Activated CD8-positive, alpha-beta T cell treated with anti-CD3 and anti-CD28 coated beads, Interleukin-2, amount 10 ng/mL, durations not matched to agents 7 days and 5 days (primary cell): ENCODE results near the gene CCDC57. TPM values are rescaled to one million over a fixed set of nuclear protein-coding genes. Genes with fewer than 3 reads are reported as not detected.

Experiments
- ATAC-seq: fragments of 150-1000 bp; cut with Tn5 transposase; one replicate; pipeline ENCODE4 v1.10.0; 2021; ENCODE audit warnings: moderate library complexity
- CTCF ChIA-PET: fragments of 350-600 bp; sonication (Branson Sonifier 250); formaldehyde crosslinking; loops from one replicate; lab custom pipeline; 2021; ENCODE audit warnings: antibody characterized with exemption; lab: Charles Lee
- POLR2A ChIA-PET: fragments of 350-600 bp; sonication (Branson Sonifier 250); formaldehyde crosslinking; loops from one replicate; lab custom pipeline; 2021; ENCODE audit warnings: antibody characterized with exemption; lab: Charles Lee
- DNase-seq: peaks from one replicate; pipeline ENCODE4 v3.0.0-alpha.2; 2020
- H3K27ac Mint-ChIP-seq: one replicate; pipeline ENCODE4 v1.8.0; 2021; ENCODE audit warnings: mild to moderate bottlenecking, mixed read lengths
- H3K27me3 Mint-ChIP-seq: one replicate; pipeline ENCODE4 v1.8.0; 2021; ENCODE audit warnings: low read depth, mixed read lengths
- H3K36me3 Mint-ChIP-seq: one replicate; pipeline ENCODE4 v1.8.0; 2021; ENCODE audit warnings: low read depth, mixed read lengths
- H3K4me1 Mint-ChIP-seq: one replicate; pipeline ENCODE4 v1.8.0; 2021; ENCODE audit warnings: low read depth, mixed read lengths
- H3K4me3 Mint-ChIP-seq: one replicate; pipeline ENCODE4 v1.8.0; 2021; ENCODE audit warnings: mild to moderate bottlenecking, mixed read lengths
- H3K9me3 Mint-ChIP-seq: one replicate; pipeline ENCODE4 v1.8.0; 2022; ENCODE audit warnings: mixed read lengths; ENCODE audit not compliant: insufficient read depth
- total RNA-seq, 2 experiments: library from RNA; stranded (reverse); gene quantifications; one replicate each; pipeline ENCODE4 v1.2.3, GENCODE V29; 2021

Gene CCDC57
- total RNA-seq, 2 experiments from 2014 or later, result 78.3 to 84.7 TPM

DNA sequence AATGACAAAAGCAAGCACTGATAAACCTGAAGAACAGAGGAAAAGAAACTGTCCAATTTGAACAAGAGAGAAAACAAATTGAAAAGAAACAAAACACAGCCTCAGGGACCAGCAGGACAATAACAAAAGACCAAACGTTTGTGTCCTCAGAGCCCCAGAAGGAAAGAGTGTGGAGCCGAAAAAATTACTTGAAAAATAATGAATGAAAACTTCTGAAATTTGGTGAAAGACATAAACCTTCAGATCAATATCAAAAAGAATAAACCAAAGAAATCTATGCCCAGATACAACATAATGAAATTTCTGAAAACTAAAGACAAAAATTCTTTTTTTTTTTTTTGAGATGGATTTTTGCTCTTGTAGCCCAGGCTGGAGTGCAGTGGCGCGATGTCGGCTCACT is 45.6 kb downstream of the CCDC57 start:
- no peak for DNase-seq
- ChIA-PET POLR2A (no interaction called here), CTCF (interaction anchor here (0.6 kb wide), 1 partner anchor 21 kb away, joined by 3 read pairs; no protein-coding TSS in a partner anchor)
- Mint-ChIP-seq H3K27ac (no peak overlapping the region), H3K4me1 (peaks cover 8% of the 10 kb centered on the region), H3K36me3 (peaks cover 33% of the 10 kb centered on the region), H3K4me3 (no peak overlapping the region), H3K9me3 (no peaks in the 10 kb centered on the region), H3K27me3 (no peaks in the 10 kb centered on the region)
- no peak for ATAC-seq

GRCh38 chr17:82164853-82165252 is 47.8 kb downstream of the CCDC57 start:
- peaks cover 6% of the 10 kb centered on the region for H3K4me1 Mint-ChIP-seq
- H3K27ac Mint-ChIP-seq, result no peak overlapping the region
- no peak for DNase-seq
- H3K36me3 Mint-ChIP-seq, result peaks cover 26% of the 10 kb centered on the region
- no peaks in the 10 kb centered on the region for H3K27me3 Mint-ChIP-seq
- ChIA-PET POLR2A (no interaction called here), CTCF (interaction anchor here (1.2 to 1.4 kb wide), 2 partner anchors 10 to 126 kb away, joined by 3 to 4 read pairs; no protein-coding TSS in a partner anchor)
- no peaks in the 10 kb centered on the region for H3K9me3 Mint-ChIP-seq
- no peak for ATAC-seq
- no peak overlapping the region for H3K4me3 Mint-ChIP-seq

DNA sequence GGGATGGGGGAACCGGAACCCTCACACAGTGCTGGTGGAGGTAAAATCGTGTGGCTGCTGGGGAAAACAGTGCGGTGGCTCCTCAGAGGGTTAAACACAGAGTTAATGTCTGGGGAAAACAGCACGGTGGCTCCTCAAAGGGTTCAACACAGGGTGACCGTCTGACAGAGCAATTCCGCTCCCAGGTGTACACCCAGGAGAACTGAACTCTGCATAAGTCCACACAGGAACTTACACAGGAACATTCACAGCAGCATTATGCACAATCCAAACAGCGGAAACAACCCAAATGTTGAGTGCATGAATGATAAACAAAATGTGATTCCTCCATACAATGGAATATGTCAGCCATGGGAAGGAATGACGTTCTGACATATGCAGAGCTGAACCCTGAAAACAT is 51.4 kb downstream of the CCDC57 start:
- ChIA-PET CTCF (no interaction called here), POLR2A (interaction anchor here (0.6 kb wide), 1 partner anchor 40 kb away, joined by 3 read pairs; no protein-coding TSS in a partner anchor)
- ATAC-seq (no peak), DNase-seq (no peak)
- Mint-ChIP-seq H3K27me3 (no peaks in the 10 kb centered on the region), H3K36me3 (peaks cover 13% of the 10 kb centered on the region), H3K4me3 (no peak overlapping the region), H3K9me3 (no peaks in the 10 kb centered on the region), H3K27ac (peak overlapping the region; percentile 54), H3K4me1 (no peaks in the 10 kb centered on the region)

GRCh38 chr17:82160075-82160474 is 52.6 kb downstream of the CCDC57 start:
- H3K4me1 Mint-ChIP-seq, result no peaks in the 10 kb centered on the region
- DNase-seq, result no peak
- ChIA-PET POLR2A (no interaction called here), CTCF (no interaction called here)
- no peak overlapping the region for H3K4me3 Mint-ChIP-seq
- no peak overlapping the region for H3K27ac Mint-ChIP-seq
- ATAC-seq, result no peak
- no peaks in the 10 kb centered on the region for H3K27me3 Mint-ChIP-seq
- H3K36me3 Mint-ChIP-seq, result peaks cover 10% of the 10 kb centered on the region
- H3K9me3 Mint-ChIP-seq, result no peaks in the 10 kb centered on the region

DNA sequence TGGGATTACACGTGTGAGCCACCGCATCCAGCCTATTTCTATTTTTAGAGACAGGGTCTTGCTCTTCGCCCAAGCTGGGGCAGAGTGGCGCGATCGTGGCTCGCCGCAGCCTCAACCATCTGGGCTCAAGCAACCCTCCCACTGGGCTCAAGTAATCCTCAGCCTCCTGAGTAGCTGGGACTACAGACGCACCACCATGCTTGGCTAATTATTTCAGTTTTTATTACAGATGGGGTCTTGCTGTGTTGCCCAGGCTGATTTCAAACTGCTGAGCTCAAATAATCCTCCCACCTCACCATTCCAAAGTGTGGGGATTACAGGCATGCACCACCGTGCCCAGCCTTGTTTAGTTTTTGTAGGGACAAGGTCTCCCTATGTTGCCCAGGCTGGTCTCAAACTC is 53.8 kb downstream of the CCDC57 start:
- ChIA-PET POLR2A (no interaction called here), CTCF (interaction anchor here (2.6 kb wide), 1 partner anchor 129 kb away, joined by 11 read pairs; no protein-coding TSS in a partner anchor)
- Mint-ChIP-seq H3K4me1 (peaks cover under 1% of the 10 kb centered on the region), H3K27ac (no peak overlapping the region), H3K27me3 (no peaks in the 10 kb centered on the region), H3K36me3 (peaks cover 9% of the 10 kb centered on the region), H3K9me3 (no peaks in the 10 kb centered on the region), H3K4me3 (no peak overlapping the region)
- DNase-seq (no peak), ATAC-seq (no peak)

GRCh38 chr17:82157046-82158035 is 55.3 kb downstream of the CCDC57 start:
- Mint-ChIP-seq H3K36me3 (peaks cover 12% of the 10 kb centered on the region), H3K27me3 (no peaks in the 10 kb centered on the region), H3K4me3 (no peak overlapping the region), H3K9me3 (no peaks in the 10 kb centered on the region), H3K27ac (no peak overlapping the region), H3K4me1 (peaks cover 4% of the 10 kb centered on the region)
- POLR2A ChIA-PET, result interaction anchor here (0.8 to 1.3 kb wide), 2 partner anchors 31 to 94 kb away, joined by 3 read pairs; no protein-coding TSS in a partner anchor
- no peak for ATAC-seq
- CTCF ChIA-PET, result interaction anchor here (2.6 kb wide), 1 partner anchor 127 kb away, joined by 11 read pairs; no protein-coding TSS in a partner anchor
- DNase-seq, result no peak

DNA sequence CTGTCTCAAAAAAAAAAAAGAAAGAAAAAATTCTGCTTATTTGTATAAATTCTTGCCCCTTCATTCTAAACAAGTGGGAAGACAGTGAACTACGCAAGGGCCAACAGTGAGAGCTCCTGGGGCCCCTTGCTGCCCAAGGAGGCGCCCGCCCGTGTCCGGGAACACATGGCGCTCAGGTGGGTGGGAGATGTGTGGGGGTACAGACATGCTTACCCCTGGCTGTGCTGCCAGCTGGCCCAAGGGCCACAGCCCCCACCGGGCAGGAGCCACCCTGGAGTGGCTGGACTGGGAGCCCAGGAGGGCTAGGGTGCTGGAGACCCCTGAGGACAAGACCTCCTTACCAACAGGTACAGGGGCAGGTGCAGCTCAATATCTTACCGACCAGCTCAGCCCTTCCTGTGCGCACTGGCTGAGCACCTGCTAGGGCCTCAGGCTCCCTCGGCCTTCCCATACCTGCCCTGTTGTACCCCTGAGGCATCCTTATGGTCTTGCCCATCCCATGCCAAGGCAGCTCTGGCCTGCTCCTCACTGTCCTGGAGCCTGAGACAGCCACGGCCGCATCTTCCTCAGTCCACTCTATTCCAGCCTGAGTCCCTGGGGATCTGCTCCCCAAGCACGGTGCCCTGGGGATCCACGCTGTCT is 56.2 kb downstream of the CCDC57 start:
- peaks cover 4% of the 10 kb centered on the region for H3K4me1 Mint-ChIP-seq
- no peaks in the 10 kb centered on the region for H3K9me3 Mint-ChIP-seq
- H3K36me3 Mint-ChIP-seq, result peaks cover 12% of the 10 kb centered on the region
- CTCF ChIA-PET, result interaction anchor here (1.3 to 5.3 kb wide), 4 partner anchors 36 to 126 kb away, joined by 3 to 31 read pairs (median 13); partner anchors contain the start of genes DCXR and RAC3
- H3K27me3 Mint-ChIP-seq, result no peaks in the 10 kb centered on the region
- no peak for ATAC-seq
- POLR2A ChIA-PET, result no interaction called here
- no peak for DNase-seq
- no peak overlapping the region for H3K4me3 Mint-ChIP-seq
- H3K27ac Mint-ChIP-seq, result no peak overlapping the region

DNA sequence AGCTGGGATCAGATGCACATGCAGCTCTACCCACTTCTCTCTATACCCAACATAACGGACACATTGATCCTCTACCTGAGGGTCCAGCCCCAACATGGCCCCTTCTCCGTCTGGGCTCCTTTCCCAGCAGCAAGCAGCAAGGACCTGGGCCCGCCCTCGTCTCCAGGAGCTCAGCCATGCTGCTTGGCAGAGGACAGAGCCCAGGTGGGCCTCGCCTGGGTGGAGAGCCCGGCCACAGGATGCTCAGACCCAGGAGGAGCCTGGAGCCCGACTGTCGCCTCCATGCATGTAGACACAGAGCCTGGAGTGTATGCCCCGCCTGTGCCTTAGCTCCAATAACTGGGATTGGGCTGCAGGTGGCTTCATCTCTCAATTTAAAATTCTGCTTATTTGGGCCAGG is 57.0 kb downstream of the CCDC57 start:
- H3K9me3 Mint-ChIP-seq, result no peaks in the 10 kb centered on the region
- H3K27ac Mint-ChIP-seq, result no peak overlapping the region
- peaks cover 4% of the 10 kb centered on the region for H3K4me1 Mint-ChIP-seq
- DNase-seq (no peak), ATAC-seq (no peak)
- ChIA-PET CTCF (interaction anchor here (0.8 to 5.3 kb wide), 6 partner anchors 23 to 133 kb away, joined by 3 to 31 read pairs (median 3); partner anchors contain the start of genes CENPX, DCXR, LRRC45 and RAC3), POLR2A (interaction anchor here (1.5 kb wide), 1 partner anchor 73 kb away, joined by 5 read pairs; the partner anchor contains the start of gene SLC16A3)
- no peaks in the 10 kb centered on the region for H3K27me3 Mint-ChIP-seq
- no peak overlapping the region for H3K4me3 Mint-ChIP-seq
- H3K36me3 Mint-ChIP-seq, result peaks cover 12% of the 10 kb centered on the region

- Mint-ChIP-seq H3K36me3 (peaks cover 9% of the 10 kb centered on the region), H3K4me3 (no peak overlapping the region), H3K9me3 (no peaks in the 10 kb centered on the region), H3K27me3 (no peaks in the 10 kb centered on the region), H3K4me1 (peaks cover 4% of the 10 kb centered on the region), H3K27ac (no peak overlapping the region)
- CTCF ChIA-PET, result interaction anchor here (0.8 to 5.3 kb wide), 11 partner anchors 9 to 166 kb away, joined by 3 to 31 read pairs (median 4); partner anchors contain the start of genes CENPX, DCXR, LRRC45 and RAC3
- POLR2A ChIA-PET, result interaction anchor here (1.5 kb wide), 1 partner anchor 74 kb away, joined by 5 read pairs; the partner anchor contains the start of gene SLC16A3
- DNase-seq (no peak), ATAC-seq (no peak)
These were observed 57.7 kb downstream of the CCDC57 start for GRCh38 chr17:82154881-82155331.

GRCh38 chr17:82153745-82154375 is 58.8 kb downstream of the CCDC57 start:
- CTCF ChIA-PET, result interaction anchor here (0.7 to 5.3 kb wide), 11 partner anchors 10 to 133 kb away, joined by 3 to 31 read pairs (median 4); partner anchors contain the start of genes DCXR and RAC3
- DNase-seq (peak; percentile 88), ATAC-seq (peak; percentile 98)
- no peak overlapping the region for H3K4me3 Mint-ChIP-seq
- H3K27me3 Mint-ChIP-seq, result no peaks in the 10 kb centered on the region
- peaks cover 4% of the 10 kb centered on the region for H3K4me1 Mint-ChIP-seq
- peak overlapping the region; percentile 66 for H3K27ac Mint-ChIP-seq
- H3K36me3 Mint-ChIP-seq, result peaks cover 4% of the 10 kb centered on the region
- no peaks in the 10 kb centered on the region for H3K9me3 Mint-ChIP-seq
- POLR2A ChIA-PET, result no interaction called here

DNA sequence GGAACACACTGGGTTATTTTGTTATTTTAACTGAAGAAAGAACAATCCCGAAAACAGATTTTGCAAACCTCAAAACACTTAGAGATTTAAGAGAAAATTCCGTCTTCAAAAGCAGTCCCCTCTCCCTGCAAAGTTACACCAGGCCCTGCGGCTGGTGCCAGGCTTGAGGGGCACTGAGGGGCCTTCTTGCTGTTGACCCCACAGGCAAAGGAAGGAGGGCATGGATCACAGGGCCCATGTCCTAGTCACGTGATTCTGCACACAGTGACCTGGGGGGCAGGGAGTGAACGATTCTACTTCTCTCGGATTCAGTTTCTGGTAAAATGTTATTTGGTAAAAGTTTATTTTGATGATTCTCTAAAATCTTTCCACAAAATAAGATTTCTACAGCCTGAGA is 59.3 kb downstream of the CCDC57 start:
- POLR2A ChIA-PET, result no interaction called here

More for the DNA sequence above, 59.3 kb downstream of the CCDC57 start:
- no peak for ATAC-seq
- H3K27ac Mint-ChIP-seq, result peak overlapping the region; percentile 66
- H3K27me3 Mint-ChIP-seq, result no peaks in the 10 kb centered on the region
- H3K4me1 Mint-ChIP-seq, result peaks cover 4% of the 10 kb centered on the region
- no peak for DNase-seq
- peaks cover 4% of the 10 kb centered on the region for H3K36me3 Mint-ChIP-seq
- no peak overlapping the region for H3K4me3 Mint-ChIP-seq
- H3K9me3 Mint-ChIP-seq, result no peaks in the 10 kb centered on the region
- CTCF ChIA-PET, result interaction anchor here (1.0 to 5.3 kb wide), 5 partner anchors 11 to 133 kb away, joined by 3 to 31 read pairs (median 8); partner anchors contain the start of genes DCXR and RAC3
